Fibroblast of upper back skin (primary cell): ENCODE data around the gene HGFAC.

Source experiments
- DNase-seq: peaks from one replicate; pipeline ENCODE4 v3.0.0-alpha.2; 2013

The HGFAC gene

GRCh38 chr4:3492741-3493719 lies 51.3 kb downstream of the HGFAC start:
- DNase-seq = no peak

DNA sequence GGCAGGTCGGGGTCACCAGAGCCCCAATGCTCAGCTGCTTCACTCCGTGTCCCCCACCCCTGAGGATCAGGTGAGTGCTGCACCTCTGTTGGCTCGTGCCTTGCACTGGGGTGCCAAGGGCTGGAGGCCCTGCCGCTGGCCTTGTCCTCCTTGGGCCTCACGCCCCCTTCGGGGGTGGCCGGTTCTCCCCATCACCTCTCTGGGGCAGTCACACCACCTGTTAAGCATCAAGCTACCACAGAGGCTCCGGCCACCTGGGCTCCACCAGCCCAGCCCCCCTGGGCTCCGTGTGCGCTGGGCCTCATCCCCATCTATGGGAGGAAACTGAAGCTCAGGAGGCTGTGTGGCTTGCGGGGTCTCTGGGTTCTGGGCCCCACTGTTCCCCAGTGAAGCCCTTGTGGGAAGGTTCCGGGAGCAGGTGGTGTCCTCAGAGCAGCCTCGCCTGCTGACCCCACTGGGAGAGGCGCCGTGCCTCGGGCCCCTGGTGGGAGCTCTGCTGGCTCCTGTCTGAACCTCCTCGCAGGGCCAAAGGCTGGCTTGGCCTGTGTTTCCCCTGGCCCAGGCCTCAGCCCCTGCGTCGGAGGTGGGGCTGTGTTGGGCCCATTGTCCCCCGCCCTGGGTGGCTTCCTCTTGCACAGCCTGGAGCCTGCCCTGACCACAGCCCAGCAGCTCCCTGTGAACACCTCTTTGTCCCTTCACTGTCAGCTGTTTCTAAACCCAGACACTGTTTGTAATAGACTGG lies 52.1 kb downstream of the HGFAC start:
- no peak for DNase-seq

- no peak for DNase-seq
These were observed 52.7 kb downstream of the HGFAC start for GRCh38 chr4:3494462-3494871.

GRCh38 chr4:3495204-3495975 lies 53.6 kb downstream of the HGFAC start:
- DNase-seq = no peak

DNA sequence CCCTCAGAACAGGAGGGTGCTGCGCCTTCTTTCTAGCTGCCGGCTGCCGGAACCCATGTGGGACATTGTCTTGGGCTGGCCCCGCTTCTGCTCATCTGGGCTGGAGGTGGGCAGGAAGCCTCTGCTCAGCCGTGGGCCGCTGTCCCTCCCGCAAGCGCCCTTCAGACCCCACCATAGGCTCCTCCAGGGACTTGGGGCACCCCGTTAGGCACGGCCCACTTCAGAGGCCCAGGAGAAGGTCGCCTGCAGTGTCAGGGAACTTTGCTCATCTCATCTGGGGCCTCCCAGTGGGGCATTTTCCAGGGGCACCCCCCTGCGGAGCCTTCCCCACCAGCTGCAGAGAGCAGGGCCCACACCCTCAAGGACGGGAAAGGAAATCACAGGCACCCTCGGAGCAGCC lies 54.3 kb downstream of the HGFAC start:
- DNase-seq = no peak

DNA sequence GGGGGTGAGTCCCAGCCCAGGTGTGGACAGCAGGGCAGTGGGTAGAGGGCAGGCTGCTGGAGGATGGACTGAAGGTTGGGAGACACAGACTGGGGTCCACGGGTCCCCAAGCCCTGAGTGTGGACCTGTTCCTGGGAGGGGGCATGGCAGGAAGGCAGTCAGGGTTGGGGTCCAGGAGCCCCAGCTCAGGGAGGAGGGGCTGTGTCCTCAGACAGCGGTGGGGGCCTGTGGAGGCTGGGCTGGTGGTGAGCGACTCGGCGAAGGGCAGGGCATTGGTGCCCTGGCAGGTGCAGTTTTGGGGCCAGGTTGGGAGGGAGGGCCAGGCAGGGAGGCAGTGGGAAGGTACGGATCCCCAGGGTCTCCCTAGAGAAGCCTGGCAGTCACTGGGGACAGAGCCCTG lies 55.3 kb downstream of the HGFAC start:
- no peak for DNase-seq

DNA sequence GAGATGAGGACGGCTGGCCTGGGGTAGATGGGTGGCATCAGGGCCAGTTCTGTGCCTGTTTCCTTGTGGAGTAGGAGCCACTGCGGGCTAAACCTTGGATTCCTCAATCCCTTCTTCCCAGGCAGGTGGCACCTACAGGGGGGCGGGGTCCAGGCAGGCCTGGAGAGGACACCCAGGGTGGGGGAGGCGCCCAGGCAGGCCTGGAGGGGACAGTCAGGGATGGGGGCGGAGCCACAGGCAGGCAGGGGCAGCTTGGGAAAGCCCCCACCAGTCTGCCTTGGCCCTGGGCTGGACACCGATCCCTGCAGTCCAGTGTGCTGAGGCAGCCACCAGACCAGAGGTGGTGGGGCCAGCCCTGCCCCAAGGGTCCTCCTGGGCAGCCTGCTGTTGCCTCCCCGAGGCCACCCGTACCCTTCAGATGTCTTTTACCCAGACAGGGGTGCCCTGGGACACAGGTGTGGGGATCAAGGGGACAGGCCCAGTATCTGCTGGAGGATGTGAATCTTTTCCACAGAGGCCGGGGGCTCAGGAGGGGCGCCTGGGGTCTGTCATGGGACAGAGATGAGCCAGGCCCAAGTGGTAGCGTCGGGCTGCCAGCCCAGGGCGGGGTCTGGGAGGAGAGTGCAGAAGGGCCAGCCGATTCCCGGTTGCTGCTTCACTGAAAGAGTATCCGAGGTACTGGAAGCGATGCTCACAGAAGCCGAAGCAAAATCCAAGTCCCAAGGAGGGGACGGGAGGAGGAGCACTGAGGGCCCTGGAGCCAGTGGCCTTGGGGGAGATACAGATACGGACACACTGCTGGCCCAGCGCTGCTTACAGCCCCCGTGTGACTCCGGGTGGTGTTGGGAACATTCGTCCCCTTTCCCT lies 56.0 kb downstream of the HGFAC start:
- DNase-seq = no peak

GRCh38 chr4:3498407-3498806 lies 56.6 kb downstream of the HGFAC start:
- no peak for DNase-seq
